Midbrain (tissue), 1 donor: ENCODE measurements around the gene CNTD1.
"Not testable (repeated sequence)": the region's sequence is repeated elsewhere in the genome, so short reads cannot be mapped to it uniquely, and the experiment has no call there.

Experiments used
- DNase-seq: peaks from one replicate; lab custom pipeline; 2025; lab: John Stamatoyannopoulos, UW

CNTD1 gene, protein sequence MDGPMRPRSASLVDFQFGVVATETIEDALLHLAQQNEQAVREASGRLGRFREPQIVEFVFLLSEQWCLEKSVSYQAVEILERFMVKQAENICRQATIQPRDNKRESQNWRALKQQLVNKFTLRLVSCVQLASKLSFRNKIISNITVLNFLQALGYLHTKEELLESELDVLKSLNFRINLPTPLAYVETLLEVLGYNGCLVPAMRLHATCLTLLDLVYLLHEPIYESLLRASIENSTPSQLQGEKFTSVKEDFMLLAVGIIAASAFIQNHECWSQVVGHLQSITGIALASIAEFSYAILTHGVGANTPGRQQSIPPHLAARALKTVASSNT

GRCh38 chr17:42798383-42799380 lies at the start of gene CNTD1, which contains the start of gene COA3:
TSS of gene CNTD1 (plus strand) at chr17:42798861. CDS start at chr17:42799068, 207 bp downstream.
TSS of gene COA3 (minus strand) at chr17:42798704. CDS start at chr17:42798681, 23 bp downstream.
- DNase-seq = peak; percentile 83

- no peak for DNase-seq
Observed at GRCh38 chr17:42748908-42749798, 49.5 kb upstream of the CNTD1 start.

- DNase-seq = no peak
Observed at GRCh38 chr17:42750739-42751344, 47.8 kb upstream of the CNTD1 start.

- DNase-seq = no peak
Observed at GRCh38 chr17:42751628-42752027, 47.0 kb upstream of the CNTD1 start.

DNA sequence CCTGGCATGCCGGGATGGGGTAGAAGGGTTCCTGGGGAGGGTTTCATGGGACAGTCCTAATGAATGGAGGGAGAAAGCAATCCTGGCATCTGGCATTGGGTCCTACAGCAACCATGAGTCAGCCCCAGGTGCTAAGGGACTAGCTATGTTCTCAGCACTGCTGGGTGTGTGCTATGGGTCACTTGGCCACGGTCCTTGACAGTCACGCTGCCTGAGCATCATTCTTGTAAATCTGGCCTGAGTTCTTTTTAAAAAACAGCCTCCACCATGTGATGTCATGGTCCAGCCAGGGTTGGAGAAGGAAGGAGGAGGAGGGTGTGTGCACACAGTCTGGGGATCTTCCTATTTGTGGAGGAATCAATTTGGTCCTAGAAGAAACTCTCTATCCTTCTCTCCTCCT lies 43.9 kb upstream of the CNTD1 start:
- DNase-seq = no peak

DNA sequence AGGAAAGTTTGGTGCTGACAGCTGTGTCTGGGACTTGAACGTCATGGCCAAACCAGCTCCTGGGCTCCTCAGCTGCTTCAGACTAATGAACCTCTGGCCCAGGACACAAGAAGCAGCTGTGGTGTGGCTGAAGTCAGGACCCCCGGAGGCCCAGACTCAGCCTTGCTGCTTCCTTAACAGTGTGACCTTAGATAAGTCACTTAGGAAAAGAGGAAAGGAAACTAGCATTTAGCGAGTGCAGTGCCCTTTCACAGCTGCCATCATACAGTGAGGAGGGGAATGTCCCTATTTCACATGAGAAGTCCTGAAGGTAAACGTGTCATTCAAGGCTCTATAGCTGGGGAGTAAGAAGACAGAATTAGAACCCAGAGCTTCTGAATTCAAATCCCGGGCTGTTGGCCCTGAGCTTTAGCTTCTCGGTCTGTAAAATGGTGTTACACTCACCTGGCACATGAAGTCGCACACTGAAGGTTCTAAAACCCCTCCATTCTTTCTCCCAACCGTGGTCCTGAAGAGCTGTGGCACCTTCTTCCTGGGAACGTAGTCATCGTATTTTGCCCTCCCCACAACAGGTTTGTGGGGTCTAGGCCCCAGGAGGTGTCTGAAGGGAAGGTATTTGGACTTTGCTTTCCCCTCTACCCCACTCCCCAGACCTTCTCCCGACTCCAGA lies 38.5 kb upstream of the CNTD1 start:
- DNase-seq = no peak

GRCh38 chr17:42760652-42761581 lies 37.7 kb upstream of the CNTD1 start, which contains the start of gene RAMP2:
TSS of gene RAMP2 (plus strand) at chr17:42761227. CDS start at chr17:42761262, 35 bp downstream.
- no peak for DNase-seq

DNA sequence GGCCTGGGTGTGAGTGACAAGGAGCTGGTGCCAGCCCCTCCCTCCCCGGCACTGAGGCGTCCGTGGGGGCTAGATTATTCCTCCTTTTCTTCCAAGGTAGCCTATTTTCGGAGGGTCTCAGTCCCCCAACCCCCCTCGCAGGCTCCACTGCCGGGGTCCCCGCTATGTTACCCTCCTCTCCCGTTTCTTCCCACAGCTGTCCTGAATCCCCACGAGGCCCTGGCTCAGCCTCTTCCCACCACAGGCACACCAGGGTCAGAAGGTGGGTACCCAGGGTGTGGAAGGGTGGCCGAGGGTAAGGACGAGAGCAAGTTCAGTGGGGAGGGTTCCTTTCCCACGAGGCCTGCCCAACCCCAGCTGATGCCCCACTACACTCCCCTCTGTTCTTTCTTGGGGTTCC lies 37.0 kb upstream of the CNTD1 start:
- DNase-seq = no peak

GRCh38 chr17:42766124-42766523 lies 32.5 kb upstream of the CNTD1 start:
- no peak for DNase-seq

DNA sequence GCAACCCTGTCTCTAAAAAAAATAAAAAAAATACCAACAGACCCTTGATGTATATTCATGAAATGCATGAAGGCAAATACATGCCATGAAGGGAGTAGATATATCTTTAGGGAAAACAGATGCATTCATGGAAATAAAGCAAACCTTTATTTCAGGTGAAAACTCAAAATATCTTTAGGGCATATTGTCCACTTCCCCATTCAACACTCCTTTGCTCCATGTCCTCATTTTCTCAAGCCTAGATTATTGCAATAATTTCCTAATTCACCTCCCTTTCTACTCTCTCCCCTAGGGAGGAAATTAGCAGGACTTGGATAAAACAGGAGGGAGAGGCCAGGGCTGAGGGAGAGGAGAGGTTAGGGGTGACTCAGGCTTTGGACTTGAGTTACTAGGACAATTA lies 31.1 kb upstream of the CNTD1 start:
- DNase-seq = no peak

- DNase-seq = not testable (repeated sequence)
Observed at GRCh38 chr17:42768006-42768405, 30.7 kb upstream of the CNTD1 start.

DNA sequence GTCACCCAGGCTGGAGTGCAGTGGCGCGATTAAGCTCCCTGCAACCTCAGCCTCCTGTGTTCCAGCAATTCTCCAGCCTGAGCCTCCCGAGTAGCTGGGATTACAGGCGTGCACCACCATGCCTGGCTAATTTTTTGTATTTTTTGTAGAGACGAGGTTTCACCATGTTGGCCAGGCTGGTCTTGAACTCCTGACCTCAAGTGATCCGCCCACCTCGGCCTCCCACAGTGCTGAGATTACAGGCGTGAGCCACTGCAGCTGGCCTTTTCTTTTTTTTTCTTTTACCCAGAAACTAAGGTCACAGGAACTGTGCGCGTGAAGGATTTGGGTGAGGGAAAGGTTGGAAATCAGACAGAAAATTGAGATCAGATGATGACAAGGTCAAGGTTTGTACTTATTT lies 28.7 kb upstream of the CNTD1 start:
- not testable (repeated sequence) for DNase-seq

- DNase-seq = no peak
Observed at GRCh38 chr17:42772945-42773289, 25.7 kb upstream of the CNTD1 start.

DNA sequence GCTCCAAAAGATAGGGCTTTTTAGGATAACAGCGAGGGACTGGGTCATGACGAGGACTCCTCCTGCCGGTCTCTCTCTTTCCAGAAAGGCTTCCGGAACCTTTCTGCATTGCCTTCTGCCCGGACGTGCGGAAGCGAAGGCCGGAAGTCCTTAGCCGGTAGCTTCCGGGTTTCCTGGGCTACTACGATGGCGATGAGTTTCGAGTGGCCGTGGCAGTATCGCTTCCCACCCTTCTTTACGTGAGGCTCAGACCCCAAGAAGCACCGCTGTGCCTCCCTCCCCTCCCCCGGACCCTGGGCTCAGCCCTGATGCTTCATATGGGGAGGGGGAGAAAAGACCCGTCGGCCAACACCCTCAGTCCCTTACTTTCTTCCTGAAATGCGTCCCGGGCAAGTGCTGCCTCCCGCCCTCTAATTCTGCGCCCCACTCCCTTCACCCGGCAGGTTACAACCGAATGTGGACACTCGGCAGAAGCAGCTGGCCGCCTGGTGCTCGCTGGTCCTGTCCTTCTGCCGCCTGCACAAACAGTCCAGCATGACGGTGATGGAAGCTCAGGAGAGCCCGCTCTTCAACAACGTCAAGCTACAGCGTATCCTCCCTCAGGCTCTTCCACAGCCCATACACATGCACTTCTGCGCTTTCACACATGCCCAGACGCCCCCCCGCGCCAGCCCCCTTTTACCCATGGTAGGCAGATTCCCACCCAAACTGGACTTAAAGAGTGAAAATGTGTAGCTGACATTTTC lies 25.2 kb upstream of the CNTD1 start, which contains the start of gene VPS25:
Gene VPS25 (plus strand): TSS at position 160 of the 746 bp plus-strand sequence. CDS start 27 bp downstream, at position 187.
- DNase-seq = peak; percentile 90

DNA sequence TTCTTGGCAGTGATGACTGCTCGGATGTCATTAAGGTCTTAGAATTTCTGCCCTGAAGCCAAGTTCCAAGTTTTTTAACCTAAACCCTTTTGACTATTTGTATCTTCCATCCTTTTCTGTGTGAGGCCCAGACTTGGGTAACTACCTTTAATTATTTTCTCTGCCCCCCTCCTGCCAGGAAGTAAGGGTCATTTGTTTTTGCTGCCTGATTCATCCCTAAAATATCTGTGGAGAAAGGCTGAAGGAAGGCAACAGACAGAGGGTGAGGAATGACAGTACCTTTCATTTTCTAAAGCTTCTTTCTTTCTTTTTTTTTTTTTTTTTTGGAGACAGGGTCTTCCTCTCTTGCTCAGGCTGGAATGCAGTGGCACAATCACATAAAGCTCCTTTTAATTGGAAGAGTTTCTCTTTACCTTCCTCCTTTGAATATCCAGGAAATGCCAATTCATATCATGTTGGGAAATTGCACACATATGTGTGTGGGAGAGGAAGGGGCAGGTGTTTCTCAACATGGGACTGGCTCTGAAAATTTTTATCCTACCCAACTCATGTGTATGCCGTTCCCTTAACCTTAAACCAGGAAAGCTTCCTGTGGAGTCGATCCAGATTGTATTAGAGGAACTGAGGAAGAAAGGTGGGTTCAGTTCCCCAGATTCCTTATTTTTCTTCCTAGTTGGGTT lies 24.5 kb upstream of the CNTD1 start:
- no peak for DNase-seq

- DNase-seq = no peak
Observed at GRCh38 chr17:42775534-42776098, 23.0 kb upstream of the CNTD1 start.

- no peak for DNase-seq
Observed at GRCh38 chr17:42778570-42778969, 20.1 kb upstream of the CNTD1 start.
